Ecto neural progenitor cell (in vitro differentiated cells): Measurements from ENCODE around the gene COX6B1.
A peak's percentile ranks its signal among the peaks of the same experiment; 100 is the strongest.
"Not testable (repeated sequence)": the region's sequence is repeated elsewhere in the genome, so short reads cannot be mapped to it uniquely, and the experiment has no call there.

Source experiments
- DNase-seq: peaks from one replicate; pipeline ENCODE4 v3.0.0-alpha.2; 2018; ENCODE audit warnings: low spot score

COX6B1 gene

DNA sequence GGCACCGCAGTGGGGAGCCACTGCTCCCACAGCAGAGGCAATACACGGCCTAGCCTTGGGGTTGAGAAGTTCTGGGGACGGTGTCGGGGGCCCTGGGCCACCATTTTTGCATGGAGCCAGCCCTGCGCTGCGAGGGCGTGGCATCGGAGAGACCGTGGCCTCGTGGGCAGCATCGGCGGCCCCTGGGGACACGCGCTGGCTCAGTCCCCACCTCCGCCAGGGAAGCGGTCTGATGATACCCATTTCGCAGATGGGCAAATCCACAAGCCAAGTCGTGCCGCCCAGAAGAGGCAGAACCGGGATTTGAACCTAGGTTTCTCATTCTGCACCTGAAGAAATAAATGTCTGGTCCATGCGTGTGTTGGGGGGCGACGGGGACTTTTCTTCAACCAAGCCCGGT is 17.0 kb downstream of the COX6B1 start:
- no peak for DNase-seq

GRCh38 chr19:35665604-35666003 is 17.5 kb downstream of the COX6B1 start:
- no peak for DNase-seq

DNA sequence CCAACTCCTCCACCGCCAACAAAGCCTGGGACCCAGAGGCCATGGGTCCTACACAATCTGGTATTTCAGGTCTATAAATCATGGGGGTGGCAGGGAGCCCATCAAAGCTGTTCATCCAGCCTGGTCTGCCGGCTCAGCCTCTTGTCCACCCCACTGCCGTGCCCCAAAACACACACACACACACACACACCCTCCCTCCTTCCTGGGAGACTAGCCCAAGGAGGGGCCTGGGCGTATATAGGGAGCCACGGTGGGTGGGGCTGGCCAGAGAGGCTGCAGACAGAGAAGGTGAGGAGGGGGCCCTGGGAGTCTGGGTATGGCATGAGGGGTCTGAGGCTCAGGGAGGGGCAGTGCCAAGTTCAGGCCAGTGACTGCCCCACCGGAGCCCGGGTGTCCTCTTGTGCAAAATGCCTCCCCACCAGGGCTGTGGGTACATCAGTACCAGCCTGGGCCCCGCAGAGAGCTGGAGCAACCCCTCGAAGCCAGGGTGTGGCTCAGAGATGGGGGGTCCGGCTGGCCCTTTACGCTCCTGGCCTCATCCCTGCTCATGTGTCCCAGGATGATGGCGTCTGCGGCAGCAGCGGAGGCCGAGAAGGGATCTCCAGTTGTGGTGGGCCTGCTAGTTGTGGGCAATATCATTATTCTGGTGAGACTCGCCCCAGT is 18.3 kb downstream of the COX6B1 start, which contains the start of gene UPK1A:
Gene UPK1A (plus strand): TSS at position 267 of the 663 bp plus-strand sequence. CDS start 296 bp downstream, at position 563.
- DNase-seq, result no peak

DNA sequence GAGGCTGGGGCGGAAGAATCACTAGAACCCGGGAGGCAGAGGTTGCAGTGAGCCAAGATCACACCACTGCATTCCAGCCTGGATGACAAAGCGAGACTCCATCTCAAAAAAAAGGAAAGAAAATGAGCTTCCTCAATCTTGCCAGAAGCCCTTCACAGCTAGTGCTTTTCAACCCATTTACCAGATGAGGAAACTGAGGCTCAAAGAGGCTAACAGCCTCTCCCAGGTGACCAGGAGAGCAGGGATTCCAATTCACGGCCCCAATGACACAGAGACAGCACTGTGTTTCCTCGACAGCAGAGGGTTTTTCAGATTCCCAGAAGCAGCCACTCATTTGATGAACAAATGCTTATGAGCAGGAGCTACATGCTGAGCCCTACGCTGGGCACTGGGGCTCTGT is 21.4 kb downstream of the COX6B1 start:
- DNase-seq, result no peak

DNA sequence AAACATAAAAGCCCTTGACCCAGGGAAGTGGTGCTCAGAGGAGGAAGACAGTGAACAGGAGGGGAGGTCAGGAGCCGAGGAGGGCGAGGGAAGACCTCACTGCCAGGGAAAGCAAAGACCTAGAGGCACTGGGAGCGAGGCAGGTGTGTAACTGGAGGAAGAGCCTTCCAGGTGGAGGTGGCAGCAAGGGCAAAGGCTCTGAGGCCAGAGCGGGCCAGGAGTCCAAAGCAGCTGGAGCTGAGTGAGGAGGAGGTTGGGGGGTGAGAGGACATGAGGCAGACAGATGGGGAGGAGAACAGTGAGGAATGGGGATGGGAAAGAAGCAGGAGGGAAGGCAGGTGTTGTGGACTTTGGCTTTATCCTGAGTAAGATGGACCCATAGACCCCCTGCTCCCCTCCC is 21.9 kb downstream of the COX6B1 start:
- DNase-seq, result no peak

GRCh38 chr19:35670686-35671085 is 22.6 kb downstream of the COX6B1 start:
- no peak for DNase-seq

GRCh38 chr19:35671818-35672217 is 23.7 kb downstream of the COX6B1 start:
- no peak for DNase-seq

DNA sequence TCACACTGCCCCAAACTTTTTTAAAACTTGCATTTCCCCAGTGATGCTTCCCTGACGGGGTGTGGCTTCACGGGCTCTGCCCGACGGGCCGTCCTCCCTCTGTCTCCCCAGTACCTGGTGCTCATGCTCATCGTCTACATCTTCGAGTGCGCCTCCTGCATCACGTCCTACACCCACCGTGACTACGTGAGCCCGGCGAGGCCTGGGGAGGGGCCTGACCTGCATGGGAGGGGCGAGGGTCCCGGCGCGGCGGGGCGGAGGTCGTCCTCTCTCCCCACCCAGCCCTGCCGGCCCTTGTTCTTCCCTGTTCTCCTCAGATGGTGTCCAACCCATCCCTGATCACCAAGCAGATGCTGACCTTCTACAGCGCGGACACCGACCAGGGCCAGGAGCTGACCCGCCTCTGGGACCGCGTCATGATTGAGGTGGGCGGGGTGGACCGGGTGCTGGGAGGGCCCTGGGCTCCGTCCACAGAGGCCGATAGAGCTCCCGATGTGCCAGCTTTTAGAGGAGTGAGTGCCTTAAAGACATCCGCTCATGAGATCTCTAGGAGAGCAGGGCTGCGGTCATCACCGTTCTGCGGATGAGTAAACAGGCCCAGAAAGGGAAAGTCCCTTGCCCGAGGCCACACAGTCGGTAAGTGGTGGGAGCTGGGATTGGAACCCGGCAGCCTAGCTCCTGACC is 25.1 kb downstream of the COX6B1 start:
- DNase-seq, result peak; percentile 74

GRCh38 chr19:35675589-35676140 is 27.5 kb downstream of the COX6B1 start:
- DNase-seq, result no peak

DNA sequence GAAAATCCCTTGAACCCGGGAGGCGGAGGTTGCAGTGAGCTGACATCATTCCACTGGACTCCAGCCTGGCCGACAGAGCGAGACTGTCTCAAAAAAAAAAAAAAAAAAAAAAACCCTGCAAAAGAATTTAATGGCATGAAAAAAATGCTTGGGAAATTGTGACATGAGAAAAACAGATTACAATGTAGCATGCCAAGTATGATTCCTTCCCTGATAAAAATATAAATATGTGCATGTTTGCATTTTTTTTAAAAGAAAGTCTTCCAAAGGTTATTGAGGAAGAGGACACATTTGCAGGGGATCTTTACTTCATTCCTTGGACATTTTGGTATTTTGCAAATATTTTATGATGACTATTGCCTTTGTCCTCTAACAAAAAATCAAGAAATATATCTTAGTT is 41.7 kb downstream of the COX6B1 start:
- no peak for DNase-seq

DNA sequence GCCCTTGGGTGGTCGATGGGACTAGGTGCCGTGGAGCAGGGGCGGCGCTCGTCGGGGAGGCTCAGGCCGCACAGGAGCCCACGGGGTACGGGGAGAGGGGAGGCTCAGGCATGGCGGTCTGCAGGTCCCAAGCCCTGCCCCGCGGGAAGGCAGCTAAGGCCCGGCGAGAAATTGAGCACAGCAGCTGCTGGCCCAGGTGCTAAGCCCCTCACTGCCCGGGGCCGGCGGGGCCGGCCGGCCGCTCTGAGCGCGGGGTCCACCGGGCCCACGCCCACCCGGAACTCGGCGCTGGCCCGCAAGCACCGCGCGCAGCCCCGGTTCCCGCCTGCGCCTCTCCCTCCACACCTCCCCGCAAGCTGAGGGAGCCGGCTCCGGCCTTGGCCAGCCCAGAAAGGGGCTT is 43.0 kb downstream of the COX6B1 start:
- DNase-seq, result not testable (repeated sequence)

GRCh38 chr19:35692010-35692409 is 43.9 kb downstream of the COX6B1 start:
- DNase-seq, result no peak

- DNase-seq, result no peak
Measured at GRCh38 chr19:35693422-35693821, 45.3 kb downstream of the COX6B1 start.

DNA sequence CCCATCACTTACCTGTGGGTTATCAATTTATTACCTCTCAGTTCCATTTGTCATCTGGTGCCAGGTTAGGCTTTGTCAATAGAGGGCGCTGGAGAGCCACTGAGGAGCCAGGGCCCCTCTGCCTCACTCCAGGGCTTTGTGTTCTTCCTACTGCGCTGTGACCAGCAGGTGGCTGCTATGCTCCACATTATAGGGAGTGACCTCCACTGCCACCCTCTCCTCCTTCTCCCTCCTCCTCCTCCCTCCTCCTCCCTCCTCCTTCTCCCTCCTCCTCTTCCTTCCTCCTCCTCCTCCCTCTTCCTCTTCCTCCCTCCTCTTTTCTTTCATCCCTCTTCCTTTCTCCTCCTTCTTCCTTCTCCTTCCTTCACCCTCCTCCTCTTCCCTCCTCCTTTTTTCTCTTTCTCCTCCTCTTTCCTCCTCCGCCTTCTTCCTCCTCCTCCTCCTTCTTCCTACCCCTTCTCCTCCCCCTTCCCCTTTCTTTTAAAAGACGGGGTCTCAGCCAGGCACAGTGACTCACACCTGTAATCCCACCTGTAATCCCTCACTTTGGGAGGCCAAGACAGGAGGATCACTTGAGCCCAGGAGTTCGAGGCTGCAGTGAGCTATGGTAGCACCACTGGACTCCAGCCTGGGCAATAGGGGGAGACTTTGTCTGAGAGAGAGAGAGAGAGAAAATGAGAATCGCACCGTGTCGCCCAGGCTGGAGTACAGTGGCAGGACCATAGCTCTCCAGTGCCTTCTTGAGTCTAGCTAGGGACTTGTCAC is 45.9 kb downstream of the COX6B1 start:
- peak; percentile 90 for DNase-seq

DNA sequence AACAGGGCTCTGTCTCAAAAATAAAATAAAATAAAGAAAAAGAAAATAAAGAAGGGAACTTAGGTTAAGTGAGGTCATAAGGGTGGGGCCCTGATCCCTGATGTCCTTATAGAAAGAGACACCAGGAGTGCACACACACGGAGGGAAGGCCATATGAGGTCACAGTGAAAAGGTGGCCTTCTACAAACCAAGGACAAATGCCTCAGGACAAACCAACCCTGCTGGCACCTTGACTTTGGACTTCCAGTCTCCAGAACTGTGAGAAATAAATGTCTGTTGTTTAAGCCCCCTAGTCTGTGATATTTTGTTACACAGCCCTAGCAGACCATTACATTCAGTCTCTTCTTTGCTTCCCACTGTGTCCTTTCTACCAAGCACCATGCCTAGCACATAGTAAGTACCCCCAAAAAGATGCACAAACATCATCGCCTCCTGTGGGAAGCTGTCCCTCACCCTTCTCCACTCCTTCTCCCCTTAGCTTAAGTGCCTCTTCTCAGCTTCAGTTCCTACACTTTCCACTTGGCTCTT is 47.8 kb downstream of the COX6B1 start:
- DNase-seq, result no peak

DNA sequence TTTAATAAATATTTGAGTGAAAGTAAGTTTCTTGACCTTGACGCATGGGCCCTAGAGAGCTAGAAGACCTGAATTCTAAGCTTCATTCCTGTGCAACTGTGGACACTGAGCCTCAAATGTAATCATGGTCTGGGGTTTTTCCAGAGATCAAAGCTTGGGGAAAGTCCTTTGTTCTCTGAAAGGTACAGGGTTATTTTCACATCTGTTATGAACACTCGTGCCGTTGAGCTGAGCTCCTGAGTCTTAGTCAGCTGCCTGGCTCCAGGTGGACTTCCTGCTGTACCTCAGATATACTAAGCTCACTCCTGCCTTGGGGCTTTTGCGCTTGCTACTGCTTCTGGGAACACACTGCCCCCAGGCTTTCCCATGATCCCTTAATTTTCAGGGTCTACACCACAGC is 48.7 kb downstream of the COX6B1 start:
- no peak for DNase-seq

GRCh38 chr19:35702223-35703012 is 54.3 kb downstream of the COX6B1 start:
- DNase-seq, result peak; percentile 96

DNA sequence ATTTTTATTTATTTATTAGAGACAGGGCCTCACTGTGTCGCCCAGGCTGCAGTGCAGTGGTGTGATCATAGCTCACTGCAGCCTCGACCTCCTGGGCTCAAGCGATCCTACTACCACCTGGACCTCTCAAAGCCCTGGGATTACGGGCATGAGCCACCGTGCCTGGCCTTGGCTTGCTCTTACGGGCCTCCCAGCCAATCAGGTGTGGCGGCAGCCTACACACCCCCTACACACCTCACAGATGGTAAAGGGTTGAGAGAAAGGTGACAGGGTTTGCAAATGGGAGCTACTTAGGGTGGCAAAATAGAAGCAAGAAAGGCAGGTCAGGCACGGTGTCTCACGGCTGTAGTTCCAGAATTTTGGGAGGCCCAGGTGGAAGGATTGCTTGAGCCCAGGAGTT is 55.2 kb downstream of the COX6B1 start:
- DNase-seq, result no peak

DNA sequence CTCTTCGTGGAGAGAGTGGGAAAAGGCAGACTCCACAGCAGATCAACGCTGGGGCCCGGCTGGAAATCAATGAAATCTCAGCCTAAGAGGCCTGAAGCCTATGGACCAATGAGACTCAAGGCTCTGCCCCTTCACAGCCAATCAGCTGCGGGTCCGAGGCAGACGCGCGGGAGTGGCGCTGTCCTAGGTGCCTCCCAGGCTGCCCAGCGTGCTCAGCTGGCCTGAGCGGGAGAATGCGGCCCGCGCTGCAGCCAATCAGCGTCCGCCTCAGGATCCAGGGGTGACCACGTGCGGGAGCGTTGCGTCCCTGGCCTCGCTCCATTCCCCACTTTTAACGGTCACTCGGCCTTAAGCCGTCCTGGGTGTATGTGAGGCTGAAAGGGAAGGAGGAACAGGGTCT is 56.1 kb downstream of the COX6B1 start, which contains the start of gene ZBTB32:
Gene ZBTB32 (plus strand): TSS at position 341 of the 400 bp plus-strand sequence. CDS start 10,069 bp downstream, outside the sequence.
- DNase-seq, result peak; percentile 81
